ENCODE results near the gene MAP2K6. TPM values are rescaled to one million over a fixed set of nuclear protein-coding genes. Genes with fewer than 3 reads are reported as not detected.

Gene MAP2K6
- total and polyA plus RNA-seq, 11 donors = 0.61 to 5.1 (median 1.4) TPM

- H3K27ac ChIP-seq = no peak overlapping the region
- peaks cover 0 to 11% (median 0%) of the 10 kb centered on the region in 12 donors for H3K4me1 ChIP-seq
- H3K36me3 ChIP-seq = no peaks in the 10 kb centered on the region
- no peaks in the 10 kb centered on the region for H3K27me3 ChIP-seq
- intact Hi-C loops (cut with DNase I) = loop anchor here in 1 of 10 donors (10.0 kb wide), 1 partner anchor 46 kb away; the partner anchor contains the start of gene MAP2K6
- H3K9me3 ChIP-seq = no peaks in the 10 kb centered on the region
- TF ChIP-seq CTCF (IDR thresholded peaks at IDR 0.05) = no peak
- no peak for TF ChIP-seq POLR2A (IDR thresholded peaks at IDR 0.05)
- WGBS, 4 donors = 54 to 64% (median 60%) methylated on average over 12 of the region's 12 CpGs
- no peak for DNase-seq
- no peak overlapping the region for H3K4me3 ChIP-seq
- ATAC-seq = peak in 1 of 4 donors; percentile 39
Measured at GRCh38 chr17:69460963-69461922, 46.7 kb downstream of the MAP2K6 start.

- intact Hi-C loops (cut with DNase I) = loop anchor here in 1 of 10 donors (10.0 kb wide), 1 partner anchor 47 kb away; the partner anchor contains the start of gene MAP2K6
Measured at GRCh38 chr17:69461951-69462369, 47.5 kb downstream of the MAP2K6 start.

GRCh38 chr17:69462882-69463281, 48.4 kb downstream of the MAP2K6 start:
- no peaks in the 10 kb centered on the region for H3K9me3 ChIP-seq
- DNase-seq (no peak), ATAC-seq (no peak)
- TF ChIP-seq POLR2A (IDR thresholded peaks at IDR 0.05) (no peak), CTCF (IDR thresholded peaks at IDR 0.05) (no peak)
- WGBS, 4 donors = 92 to 96% (median 94%) methylated on average over 8 of the region's 8 CpGs
- H3K36me3 ChIP-seq = no peaks in the 10 kb centered on the region
- no peak overlapping the region for H3K27ac ChIP-seq
- H3K4me3 ChIP-seq = no peak overlapping the region
- intact Hi-C loops (cut with DNase I) = loop anchor here in 1 of 10 donors (10.0 kb wide), 1 partner anchor 48 kb away; the partner anchor contains the start of gene MAP2K6
- peaks cover 0 to 11% (median 0%) of the 10 kb centered on the region in 12 donors for H3K4me1 ChIP-seq
- no peaks in the 10 kb centered on the region for H3K27me3 ChIP-seq

More at GRCh38 chr17:69461951-69462369, 47.5 kb downstream of the MAP2K6 start:
- WGBS, 4 donors = 74 to 80% (median 78%) methylated on average over 11 of the region's 11 CpGs
- Histone ChIP-seq H3K4me3 (no peak overlapping the region), H3K27me3 (no peaks in the 10 kb centered on the region), H3K9me3 (no peaks in the 10 kb centered on the region), H3K36me3 (no peaks in the 10 kb centered on the region), H3K27ac (no peak overlapping the region), H3K4me1 (peaks cover 0 to 11% (median 0%) of the 10 kb centered on the region in 12 donors)
- DNase-seq (no peak), ATAC-seq (peak in 3 of 4 donors; percentile 61 to 77 (median 66))
- no peak for TF ChIP-seq CTCF (IDR thresholded peaks at IDR 0.05)
- TF ChIP-seq POLR2A (IDR thresholded peaks at IDR 0.05) = no peak

- ATAC-seq = no peak
- 75 to 83% (median 81%) methylated on average over 6 of the region's 6 CpGs for WGBS, 4 donors
- TF ChIP-seq CTCF (IDR thresholded peaks at IDR 0.05) (no peak), POLR2A (IDR thresholded peaks at IDR 0.05) (no peak)
- Histone ChIP-seq H3K9me3 (no peaks in the 10 kb centered on the region), H3K4me3 (no peak overlapping the region), H3K27me3 (no peaks in the 10 kb centered on the region), H3K4me1 (peaks cover 0 to 9% (median 0%) of the 10 kb centered on the region in 12 donors), H3K27ac (no peak overlapping the region), H3K36me3 (no peaks in the 10 kb centered on the region)
- intact Hi-C loops (cut with DNase I) = loop anchor here in 1 of 10 donors (10.0 kb wide), 1 partner anchor 52 kb away; the partner anchor contains the start of gene MAP2K6
- DNase-seq = no peak
Measured at GRCh38 chr17:69466451-69466850, 52.0 kb downstream of the MAP2K6 start.

All from heart left ventricle (tissue), 16 donors.